ENCODE results near the gene SNRNP40. TPM values are rescaled to one million over a fixed set of nuclear protein-coding genes. Genes with fewer than 3 reads are reported as not detected.

SNRNP40 gene
- total and polyA plus RNA-seq, 2 donors (not counting 3 experiments of a cell fraction or from before 2014, with no cell fraction given) = 66.3 to 78.1 TPM

- no peak overlapping the region for H2AFZ ChIP-seq (ENCODE audit: low read depth, low read length)
- no TSS peak for BruUV-seq (replicated peaks)
- ChIA-PET POLR2A (no interaction called here), CTCF (interaction anchor here (1.3 kb wide), 1 partner anchor 7 kb away, joined by 3 read pairs; no protein-coding TSS in a partner anchor)
- dilution Hi-C loops (cut with MboI; ENCODE audit: extremely low pct_ligation_motif_present, low sequenced_read_pairs) (no loop called here), intact Hi-C loops (cut with micrococcal nuclease) (no loop called here)
- FAIRE-seq = no peak
- H3K9me3 ChIP-seq (replicated peaks; ENCODE audit: control insufficient read depth, insufficient read depth, low read length) = no peaks in the 10 kb centered on the region
- no peak overlapping the region for H3K4me2 ChIP-seq (ENCODE audit: insufficient read depth, low read length)
- H4K20me1 ChIP-seq (replicated peaks; ENCODE audit: control insufficient read depth, extremely low read depth, insufficient read depth, low read length) = no peaks in the 10 kb centered on the region
- no peaks in the 10 kb centered on the region for H3K36me3 ChIP-seq (ENCODE audit: control insufficient read depth in 2 of 2, extremely low read depth in 1 of 2, insufficient read depth in 2 of 2, low read length in 2 of 2)
- H3K9me1 ChIP-seq (replicated peaks; ENCODE audit: control insufficient read depth, extremely low read depth, insufficient read depth, low read length) = no peaks in the 10 kb centered on the region
- no peak overlapping the region for H3K4me3 ChIP-seq (replicated peaks in 1 of 3; ENCODE audit: insufficient read depth in 1 of 3, low read depth in 1 of 3, low read length in 3 of 3)
- TF ChIP-seq FOS (IDR thresholded peaks at IDR 0.05; ENCODE audit: borderline replicate concordance, insufficient read depth, low read length) (no peak), EZH2 (IDR thresholded peaks at IDR 0.05; ENCODE audit: borderline replicate concordance, low read depth, low read length, severe bottlenecking) (no peak), CTCF (IDR thresholded peaks at IDR 0.05; ENCODE audit: extremely low read depth in 1 of 2, insufficient read depth in 1 of 2, low read depth in 1 of 2, low read length in 2 of 2) (no peak), POLR2AphosphoS5 (IDR thresholded peaks at IDR 0.05; ENCODE audit: insufficient read depth, low read depth, low read length) (no peak), GATA2 (IDR thresholded peaks at IDR 0.05; ENCODE audit: insufficient read depth, insufficient read length, low read depth, low read length) (no peak), POLR2A (IDR thresholded peaks at IDR 0.05; ENCODE audit: low read depth, low read length) (no peak), MAX (IDR thresholded peaks at IDR 0.05; ENCODE audit: insufficient read depth, insufficient read length) (no peak), JUN (IDR thresholded peaks at IDR 0.05; ENCODE audit: borderline replicate concordance, insufficient read depth, insufficient read length, low read depth) (no peak), MYC (IDR thresholded peaks at IDR 0.05; ENCODE audit: low read depth, low read length) (no peak)
- no peak overlapping the region for H3K9ac ChIP-seq (replicated peaks; ENCODE audit: extremely low read depth, insufficient read depth, low read length)
- peaks cover 17 to 18% of the 10 kb centered on the region in 2 experiments for H3K27me3 ChIP-seq (ENCODE audit: control insufficient read depth in 2 of 2, insufficient read depth in 2 of 2, low read length in 2 of 2)
- H3K27ac ChIP-seq (ENCODE audit: insufficient read depth, low read depth, low read length) = no peak overlapping the region
- H3K4me1 ChIP-seq (ENCODE audit: control insufficient read depth, extremely low read depth, insufficient read depth, low read length) = peaks cover 9% of the 10 kb centered on the region
- DNase-seq (ENCODE audit: low read depth, low spot score) = no peak
- no peaks in the 10 kb centered on the region for H3K79me2 ChIP-seq (ENCODE audit: control insufficient read depth, insufficient read depth, low read length)
These were observed 52.9 kb downstream of the SNRNP40 start for GRCh38 chr1:31243501-31244286.
